Measurements from ENCODE around the gene RALGAPA2.

RALGAPA2 gene

DNA sequence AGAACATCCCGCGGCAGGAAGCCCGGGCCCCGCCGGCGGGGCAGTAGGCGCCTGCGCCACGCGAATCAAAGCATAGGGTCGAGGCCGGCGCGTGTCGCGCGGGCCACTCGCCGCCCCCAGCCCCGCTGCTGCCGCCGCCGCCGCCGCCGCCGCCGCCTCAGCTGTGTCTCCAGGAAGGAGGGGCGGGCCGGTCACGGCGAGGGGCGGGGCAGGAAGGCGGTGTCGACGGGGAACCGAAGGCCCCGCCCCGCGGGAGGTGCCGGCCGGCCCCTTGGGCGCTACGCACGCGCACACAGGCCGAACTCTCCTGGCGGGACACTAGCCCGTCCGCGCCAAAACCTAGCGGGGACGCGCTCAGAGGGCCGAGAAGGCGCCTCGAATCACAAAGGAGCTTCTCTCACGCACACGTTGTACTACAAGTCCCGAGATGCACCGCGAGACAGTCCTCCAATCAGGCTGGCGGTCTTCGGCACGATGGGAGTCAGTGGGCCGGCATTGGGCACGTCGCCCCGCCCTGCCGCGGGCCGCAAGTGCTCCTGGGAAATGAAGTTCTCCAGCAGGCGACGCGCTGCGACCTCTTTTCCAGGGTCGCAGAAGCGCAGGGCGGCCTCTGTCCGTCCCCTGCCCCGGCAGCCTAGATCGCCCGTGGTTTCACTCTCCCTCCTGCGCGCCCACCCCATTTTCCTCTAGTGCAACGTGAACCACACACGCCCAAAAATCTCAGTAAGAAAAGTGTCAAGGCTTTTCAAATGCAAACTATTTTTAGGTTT, at the start of gene RALGAPA2:
Gene RALGAPA2, minus strand, starts transcription at position 171 of the 770 bp plus-strand sequence. Its CDS starts 164 bp downstream, at position 7.
- DNase-seq, result peak; percentile 99

DNA sequence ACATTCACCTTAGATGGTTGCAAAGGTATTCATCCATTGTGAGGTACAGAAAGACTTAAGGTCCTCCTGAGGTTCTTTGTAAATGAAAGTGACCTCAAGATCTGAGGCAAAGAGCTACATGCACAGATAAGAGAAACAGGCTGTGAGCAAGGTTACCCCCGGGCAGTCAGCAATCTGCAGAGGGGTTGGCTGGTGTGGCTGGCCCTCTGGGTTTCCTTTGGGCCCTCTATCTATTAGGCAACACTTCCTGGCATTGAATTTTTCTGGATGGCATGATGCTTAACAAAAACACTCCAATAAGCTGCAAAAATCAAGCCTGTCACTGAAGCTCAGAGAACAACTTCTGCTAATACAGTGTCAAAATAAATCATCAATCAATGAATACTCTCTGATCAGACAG, 48.9 kb upstream of the RALGAPA2 start:
- no peak for DNase-seq

DNA sequence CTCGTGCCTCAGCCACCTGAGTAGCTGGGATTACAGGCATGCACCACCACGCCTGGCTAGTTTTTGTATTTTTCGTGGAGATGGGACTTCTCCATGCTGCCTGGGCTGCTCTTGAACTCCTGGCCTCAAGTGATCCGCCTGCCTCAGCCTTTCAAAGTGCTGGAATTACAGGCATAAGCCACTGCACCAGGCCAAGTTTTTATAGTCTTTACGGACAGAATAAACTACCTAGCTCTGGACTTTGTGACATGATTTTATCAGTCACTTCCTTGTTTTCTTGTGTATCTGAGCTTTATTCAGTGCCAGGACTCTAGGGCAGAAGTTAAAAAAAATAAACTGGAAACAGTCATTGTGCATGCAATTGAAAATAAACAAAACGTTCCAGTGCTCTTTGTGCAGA, 46.7 kb upstream of the RALGAPA2 start:
- no peak for DNase-seq

DNA sequence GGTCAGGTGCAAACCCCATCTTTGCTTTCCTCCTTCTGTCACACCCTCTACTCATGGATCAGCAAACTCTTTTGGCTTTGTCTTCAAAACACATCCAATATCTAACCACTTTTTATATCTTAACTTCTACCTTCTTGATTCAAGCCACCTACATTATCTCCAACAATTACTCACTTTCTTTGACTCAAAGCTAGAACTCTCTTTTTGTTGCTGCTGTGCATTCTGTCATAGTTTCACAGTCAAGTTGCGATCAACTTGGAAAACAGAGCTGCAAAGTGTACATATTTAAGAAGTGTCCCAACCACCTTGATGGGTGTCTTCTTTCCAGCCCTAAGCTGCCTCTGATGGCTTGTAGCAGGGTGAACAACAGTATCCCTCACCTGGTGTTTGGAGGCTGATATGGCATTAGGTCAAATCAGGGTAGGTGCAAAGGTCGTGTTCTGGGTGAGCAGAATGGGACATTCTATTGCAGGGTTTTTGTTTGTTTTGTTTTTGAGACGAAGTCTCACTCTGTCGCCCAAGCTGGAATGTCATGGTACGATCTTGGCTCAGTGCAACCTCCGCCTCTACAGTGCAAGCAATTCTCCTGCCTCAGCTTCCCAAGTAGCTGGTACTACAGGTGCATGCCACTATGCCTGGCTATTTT, 43.4 kb upstream of the RALGAPA2 start:
- no peak for DNase-seq

DNA sequence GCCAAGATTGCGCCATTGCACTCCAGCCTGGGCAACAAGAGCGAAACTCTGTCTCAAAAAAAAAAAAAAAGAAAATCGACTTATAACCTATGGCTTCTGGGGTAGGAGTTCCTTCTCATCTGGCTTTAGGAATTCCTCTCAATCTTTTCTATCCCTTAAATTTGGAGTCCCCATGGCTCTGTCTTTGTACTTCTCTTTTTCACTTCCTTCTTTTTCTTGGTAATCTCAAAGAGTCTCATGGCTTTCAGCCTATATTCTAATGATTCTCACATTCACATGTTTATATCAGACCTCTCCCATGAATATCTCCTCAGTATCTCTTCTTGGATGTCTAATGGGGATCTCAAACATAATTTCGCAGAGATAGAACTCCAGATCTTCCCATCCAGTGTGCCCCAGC, 42.8 kb upstream of the RALGAPA2 start:
- no peak for DNase-seq

DNA sequence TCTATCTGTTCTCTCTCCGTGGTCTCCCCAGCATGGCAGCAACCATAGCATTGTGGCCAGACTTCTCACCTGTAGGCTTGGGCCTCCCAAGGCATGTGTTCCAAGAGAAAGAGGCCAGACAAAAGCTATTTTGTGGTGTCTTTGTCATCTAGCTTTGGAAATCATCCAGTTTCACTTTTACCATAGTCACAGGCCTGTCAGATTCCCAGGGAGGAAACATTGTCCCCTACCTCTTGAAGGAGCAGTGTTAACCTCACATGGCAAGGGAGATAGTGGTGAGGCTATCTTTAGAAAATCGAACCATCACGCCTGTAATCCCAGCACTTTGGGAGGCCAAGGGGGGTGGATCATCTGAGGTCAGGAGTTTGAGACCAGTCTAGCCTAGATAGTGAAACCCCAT, 42.3 kb upstream of the RALGAPA2 start:
- no peak for DNase-seq

DNA sequence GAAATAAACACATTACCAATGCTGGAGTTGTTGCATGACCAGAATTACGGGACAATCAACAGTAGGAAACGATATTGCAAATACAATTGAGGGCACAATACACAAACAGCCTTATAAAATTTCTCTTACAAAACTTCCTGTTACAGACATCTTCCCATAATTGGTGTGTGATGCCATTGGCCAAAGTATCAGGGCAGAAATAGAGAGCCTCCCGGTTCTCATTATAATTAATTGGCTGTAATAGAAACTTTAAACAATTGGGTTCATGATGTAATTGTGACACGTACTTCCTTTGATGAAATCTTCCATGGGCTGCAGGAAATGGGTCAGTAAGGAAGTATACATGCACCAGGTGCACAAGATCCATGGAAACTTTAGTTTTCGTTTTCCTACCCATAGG, 40.3 kb upstream of the RALGAPA2 start:
- DNase-seq, result no peak

DNA sequence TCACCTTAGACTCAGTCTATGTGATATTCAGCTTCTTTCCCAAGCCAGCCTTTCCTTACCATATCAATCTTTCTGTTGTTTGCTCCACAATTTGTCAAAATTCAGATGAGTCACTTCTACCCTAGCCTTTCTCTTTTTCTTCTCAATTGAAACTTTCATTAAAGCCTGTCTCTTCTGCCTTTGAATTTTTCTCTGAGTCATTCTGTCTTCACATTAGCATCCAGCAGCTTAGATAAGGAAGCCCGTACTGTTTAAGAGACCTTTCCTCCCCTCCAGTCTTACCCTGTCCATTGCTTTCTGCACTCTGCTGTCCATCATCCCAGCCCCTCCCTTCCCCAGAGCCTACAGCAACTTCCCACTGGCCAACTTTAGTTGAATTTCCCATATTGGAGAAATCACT, 34.9 kb upstream of the RALGAPA2 start:
- no peak for DNase-seq

DNA sequence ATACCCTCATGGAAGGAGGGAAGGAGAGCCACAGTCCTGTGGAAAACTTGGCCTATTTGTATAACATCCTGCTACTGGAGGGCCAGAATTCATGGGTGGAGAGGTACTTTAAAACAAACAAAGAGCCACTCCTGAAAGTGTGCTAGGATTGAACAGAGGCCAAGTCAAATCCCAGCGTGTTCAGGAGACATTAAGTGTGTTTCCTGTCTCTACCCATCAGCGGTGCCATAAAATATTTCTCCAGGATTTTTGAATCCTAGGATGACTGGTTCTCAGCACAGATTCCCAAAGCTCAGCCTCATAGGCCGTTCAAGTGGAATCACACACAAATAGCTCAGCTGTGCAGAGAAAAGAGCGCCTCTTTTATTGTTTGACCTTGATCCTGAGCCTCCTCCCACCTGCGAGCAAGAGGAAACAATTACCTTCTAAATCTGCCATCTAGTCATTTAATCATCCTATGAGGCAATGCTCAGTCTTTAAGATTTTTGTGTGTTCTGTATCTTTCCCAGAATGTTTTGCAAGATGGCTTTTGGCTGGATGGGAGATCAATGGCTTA, 31.8 kb upstream of the RALGAPA2 start:
- peak; percentile 58 to 69 for DNase-seq

DNA sequence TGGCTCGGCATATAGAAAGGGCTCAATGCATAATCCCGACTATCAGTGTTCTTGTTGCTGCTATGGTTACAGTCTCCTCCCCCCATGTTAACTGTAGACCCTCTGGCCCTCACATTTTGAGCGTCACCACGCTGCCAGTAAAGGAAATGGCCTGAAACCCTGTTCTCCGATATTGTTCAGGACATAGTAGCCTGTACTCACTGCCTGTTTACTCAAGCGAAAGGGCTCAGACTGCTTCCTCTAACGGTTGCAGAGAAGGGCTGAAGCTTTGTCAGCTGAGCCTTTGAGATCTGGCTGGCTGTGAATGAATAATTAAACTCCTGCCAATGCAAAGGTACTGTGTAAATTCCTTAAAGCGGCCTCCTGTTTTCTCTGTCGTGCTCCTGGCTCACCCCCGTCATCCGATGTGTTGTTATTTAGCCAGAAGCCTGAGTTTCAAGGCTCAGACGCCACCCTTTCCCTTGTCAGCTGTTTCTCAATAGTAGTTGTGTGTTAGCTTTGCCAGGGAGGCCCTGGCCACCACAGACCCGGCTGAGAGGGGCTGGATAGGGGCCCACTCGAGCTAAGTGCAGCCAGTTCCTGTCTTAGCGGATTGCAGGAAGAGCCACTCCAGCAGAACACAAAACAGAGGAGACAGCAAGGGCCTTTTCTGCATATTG, 31.2 kb upstream of the RALGAPA2 start:
- DNase-seq, result peak; percentile 92 to 94

DNA sequence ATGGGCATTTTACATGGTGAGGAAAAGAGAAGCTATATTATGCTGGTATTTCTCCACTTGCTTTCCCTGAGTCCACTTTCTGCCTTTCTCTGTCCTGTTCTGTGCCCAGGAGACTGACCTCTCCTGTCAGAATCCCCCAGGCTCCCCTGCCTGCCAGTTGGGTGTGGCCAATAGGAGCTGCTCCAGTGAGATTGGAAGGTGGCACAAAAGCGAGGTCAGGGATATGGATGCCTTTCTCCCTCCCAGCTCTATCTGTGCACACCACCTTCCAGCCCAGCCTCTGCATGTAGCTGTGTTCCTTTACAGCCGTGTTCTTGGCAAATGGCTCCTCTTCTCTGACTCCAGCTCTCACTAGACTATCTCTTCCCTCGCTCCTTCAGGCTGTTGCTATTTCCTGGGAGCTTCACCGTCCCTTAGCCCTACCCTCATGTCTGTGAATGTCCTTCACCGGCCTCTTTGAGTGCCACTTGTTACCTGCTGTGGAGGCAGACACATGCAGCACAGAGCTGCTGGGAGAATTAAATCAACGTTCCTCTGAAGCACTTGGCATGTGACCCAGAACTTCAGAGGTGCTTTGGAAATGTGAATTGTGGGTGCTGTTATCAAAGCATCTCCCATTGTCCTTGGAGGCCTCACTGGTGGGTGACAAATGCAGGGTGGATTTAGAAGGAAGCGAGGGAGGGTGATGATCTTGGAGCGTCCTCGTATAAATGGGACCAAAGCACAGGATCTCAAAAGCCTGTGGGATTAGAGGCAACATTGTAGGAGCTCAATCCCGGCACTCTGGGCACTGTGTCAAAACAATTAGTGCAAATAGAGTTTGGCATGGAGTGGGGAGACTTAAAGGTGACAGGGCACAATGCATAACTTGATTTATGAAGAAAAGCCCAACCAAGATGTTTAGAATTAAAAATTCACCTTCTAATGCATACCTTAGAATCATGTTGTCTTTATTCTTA, 28.9 kb upstream of the RALGAPA2 start:
- peak; percentile 13 to 56 for DNase-seq

DNA sequence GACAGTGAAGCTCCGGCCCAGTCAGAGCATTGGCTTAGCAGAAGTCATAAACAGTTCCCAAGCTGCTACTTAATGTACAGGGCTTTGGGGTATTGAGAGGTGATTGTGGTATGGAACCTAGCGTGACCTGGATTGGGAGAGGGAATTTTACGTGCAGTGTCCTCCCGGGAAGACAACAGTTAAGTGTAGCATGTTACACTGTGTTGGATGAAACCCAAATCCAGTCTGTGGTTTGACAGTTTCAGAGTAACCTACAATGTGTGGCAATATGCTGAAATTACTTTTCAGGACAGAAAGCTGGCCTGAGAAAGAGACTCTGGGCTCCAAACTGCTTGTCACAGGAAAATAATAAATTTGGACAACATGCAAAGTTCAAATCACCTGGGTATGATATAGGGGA, 28.1 kb upstream of the RALGAPA2 start:
- DNase-seq, result no peak

DNA sequence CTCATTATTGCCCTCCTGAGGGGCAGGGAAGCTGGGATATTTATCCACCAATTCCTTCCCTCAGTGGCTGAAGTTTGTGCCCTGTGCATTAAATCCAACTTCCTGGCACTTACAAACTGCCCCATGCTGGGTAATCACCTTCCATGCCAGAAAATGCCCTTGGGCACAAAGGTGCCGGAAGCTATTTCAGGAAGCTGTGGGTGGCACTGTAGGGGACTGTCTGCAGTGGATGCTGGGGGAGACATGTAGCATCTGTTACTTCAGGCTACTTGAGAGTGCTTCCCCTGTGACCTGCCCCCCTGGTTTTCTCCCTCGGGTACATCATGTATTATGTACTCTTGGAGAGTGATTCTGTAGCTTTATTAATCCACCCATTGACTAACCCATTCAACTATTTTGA, 24.7 kb upstream of the RALGAPA2 start:
- no peak for DNase-seq

DNA sequence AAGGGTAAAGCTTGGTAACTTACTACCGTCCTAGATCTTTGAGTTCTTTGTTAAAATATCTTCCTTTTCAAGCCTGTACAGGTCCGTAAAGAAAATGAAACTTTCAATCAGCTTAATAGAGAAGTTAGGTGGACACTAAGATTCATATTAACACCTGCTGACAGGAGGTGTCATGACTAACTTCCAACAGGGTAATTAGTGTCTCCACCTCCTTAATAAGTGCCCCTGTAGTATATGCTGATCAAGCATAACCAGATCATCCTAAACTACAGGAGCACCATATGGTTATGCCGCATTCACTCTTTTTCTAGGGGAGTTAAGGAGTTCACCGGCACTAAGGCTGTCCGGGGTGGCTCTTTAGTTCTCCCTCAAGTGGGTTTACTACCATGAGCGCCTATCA, 23.9 kb upstream of the RALGAPA2 start:
- DNase-seq, result no peak

DNA sequence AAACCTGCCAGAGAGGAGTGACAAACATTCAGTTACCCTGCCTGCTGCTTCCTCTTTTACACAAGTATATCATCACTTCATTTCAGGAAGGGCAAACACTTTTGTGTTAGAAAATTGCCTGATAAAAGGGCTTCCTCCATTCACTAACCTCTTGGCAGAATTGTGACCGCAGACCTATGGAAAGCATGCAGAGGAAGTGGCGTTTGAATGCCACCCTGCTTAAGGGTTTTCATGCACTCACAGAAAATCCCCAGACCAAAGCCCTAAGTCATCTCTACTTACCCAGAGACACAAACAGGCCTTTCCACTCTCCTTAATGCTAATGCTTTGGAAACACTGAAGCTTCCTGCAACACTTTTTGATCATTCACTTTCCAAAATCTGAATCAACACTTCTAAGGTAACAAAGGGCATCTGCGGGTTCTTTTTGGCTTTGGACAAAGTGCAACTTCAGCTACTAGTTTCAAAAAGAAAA, 22.1 kb upstream of the RALGAPA2 start:
- DNase-seq, result no peak

DNA sequence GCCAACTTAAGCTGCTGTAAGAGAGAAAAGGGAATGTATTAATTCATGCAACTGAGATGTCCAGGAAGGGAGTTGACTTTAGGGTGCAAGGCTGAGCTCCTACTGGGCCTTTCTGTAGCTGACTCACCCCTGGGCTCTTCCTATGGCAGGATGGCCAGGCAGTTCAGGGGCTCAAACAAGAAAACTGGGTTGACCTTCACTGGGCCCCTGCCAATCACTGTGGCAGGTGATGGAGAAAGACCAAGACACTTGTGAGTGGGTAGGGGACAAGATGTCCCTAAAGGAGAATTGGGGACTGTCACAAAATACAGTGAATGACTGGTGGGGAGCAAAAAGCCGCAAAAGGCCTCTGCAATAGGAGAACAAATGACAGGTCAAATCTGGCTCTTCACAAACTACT, 21.5 kb upstream of the RALGAPA2 start:
- DNase-seq, result no peak

DNA sequence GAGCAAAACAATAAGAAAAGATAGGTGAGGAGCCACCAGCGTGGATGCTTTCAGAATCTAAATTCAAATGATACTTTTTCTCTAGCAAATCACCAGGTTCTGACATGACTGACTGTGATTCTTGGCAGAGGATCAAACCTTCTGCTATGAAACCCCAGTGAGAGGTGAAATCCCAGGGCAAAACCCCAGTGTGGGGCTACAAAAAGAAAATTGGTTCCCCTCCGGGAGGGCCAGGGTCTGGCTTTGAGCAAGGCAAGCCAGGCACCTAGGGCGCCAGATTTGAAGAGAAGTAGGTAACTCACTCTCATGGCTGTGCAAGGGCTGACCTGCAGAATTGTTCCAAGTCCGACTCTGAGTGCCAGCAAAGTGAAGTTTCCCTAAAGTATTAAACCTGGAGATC, 20.2 kb upstream of the RALGAPA2 start:
- DNase-seq, result no peak

DNA sequence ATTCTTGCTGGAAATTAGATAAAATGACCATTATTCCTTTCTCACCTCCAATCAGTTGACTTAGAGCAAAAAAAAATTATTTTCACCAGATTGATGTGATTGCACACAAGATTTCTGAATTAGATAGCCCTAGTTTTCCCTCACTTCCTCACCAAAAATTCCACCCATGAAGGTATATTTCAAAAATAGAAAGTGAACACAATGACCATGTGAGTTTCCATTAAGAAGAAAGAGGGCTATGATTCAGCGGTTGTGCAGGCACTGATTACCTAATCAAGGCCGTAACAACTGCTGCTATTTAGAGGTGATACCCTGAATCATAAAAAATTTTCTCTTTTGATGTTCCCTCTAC, 19.5 kb upstream of the RALGAPA2 start:
- no peak for DNase-seq

DNA sequence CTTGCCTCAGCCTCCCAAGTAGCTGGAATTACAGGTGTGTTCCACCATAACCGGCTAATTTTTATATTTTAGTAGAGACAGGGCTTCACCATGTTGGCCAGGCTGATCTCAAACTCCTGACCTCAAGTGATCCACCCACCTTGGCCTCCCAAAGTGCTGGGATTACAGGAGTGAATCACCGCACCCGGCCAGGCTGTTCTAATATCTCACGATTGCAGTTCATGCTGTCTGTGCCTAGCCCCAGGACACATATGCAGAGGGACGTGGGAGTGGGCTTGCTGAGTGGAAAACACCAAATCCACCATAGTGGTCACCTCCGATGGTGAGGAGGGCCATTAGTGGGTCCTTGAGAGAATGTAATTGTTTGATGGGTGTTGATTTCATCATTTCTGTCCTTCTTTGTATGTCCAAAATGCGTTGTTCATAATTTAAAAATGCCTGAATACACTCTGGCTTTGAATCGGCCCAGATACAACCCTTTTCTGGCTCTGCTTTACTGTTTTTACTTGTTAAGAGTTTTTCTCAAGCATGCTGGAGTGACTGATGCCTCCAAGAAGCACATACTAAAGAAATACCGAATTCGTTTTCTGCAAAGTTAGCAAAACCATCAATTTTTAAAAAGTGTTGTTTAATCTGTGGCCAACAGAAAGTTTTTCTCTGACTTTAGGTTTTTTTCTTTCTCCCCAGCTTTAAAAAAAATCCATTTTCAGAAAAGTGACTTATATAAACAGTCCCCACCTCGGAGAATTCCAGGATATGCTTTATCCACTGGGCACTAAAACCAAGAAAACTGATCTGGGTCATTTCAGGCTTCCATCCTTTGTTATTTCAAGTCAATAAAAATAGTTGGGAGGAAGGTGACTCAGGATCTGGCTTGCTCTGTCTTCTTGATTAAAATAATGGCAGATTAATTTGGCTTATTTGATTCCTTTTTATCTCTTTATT, 18.8 kb upstream of the RALGAPA2 start:
- DNase-seq, result no peak

DNA sequence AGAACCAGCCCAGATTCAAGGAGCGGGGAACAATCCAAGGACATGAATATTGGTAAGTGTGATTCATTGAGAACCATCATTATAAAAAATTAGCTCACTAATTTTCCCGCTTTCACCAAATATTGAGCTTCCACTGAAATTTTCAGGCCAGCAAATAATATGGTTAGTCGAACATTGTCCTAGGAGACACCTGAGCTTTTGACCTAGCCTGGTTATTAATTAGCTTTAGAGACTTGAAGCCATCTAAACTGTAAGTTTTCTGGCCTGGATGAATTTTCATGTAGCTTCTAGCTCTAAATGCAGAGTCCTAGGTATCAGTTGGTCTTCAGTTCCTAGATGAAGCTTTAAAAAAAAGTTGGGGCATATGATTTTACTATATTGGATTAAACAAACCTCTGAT, 17.1 kb upstream of the RALGAPA2 start:
- DNase-seq, result no peak

DNA sequence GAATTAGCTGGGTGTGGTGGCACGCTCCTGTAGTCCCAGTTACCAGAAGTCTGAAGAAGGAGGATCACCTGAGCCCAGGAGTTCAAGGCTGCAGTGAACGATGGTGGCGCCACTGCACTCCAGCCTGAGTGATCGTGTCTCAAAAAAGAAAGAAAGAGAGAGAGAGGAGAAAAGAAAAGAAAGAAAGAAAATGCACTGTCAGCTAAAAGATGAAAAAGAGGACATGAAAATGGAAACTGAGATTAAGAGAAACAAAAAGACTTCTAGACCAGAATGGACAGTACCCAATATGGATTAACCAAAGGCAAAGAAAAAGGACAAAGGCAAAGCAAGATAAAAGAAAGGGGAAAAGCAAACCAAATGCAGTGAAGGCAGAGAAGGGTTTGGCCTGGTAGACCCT, 9.0 kb upstream of the RALGAPA2 start:
- DNase-seq, result no peak

Data from SHP77 (cell line).